GM19023 (cell line): Measurements from ENCODE around the gene EEF2.

Experiments used
- ATAC-seq: cut with Tn5 transposase; IDR thresholded peaks from one replicate; pipeline ENCODE4 v1.9.1; 2021; ENCODE audit warnings: mild to moderate bottlenecking, moderate library complexity; ENCODE audit not compliant: unreplicated experiment

EEF2 gene

GRCh38 chr19:3984908-3985642 is at the start of gene EEF2:
Gene EEF2 (minus strand): TSS chr19:3985463. CDS start chr19:3985380, 83 bp downstream.
- peak; percentile 53 for ATAC-seq

DNA sequence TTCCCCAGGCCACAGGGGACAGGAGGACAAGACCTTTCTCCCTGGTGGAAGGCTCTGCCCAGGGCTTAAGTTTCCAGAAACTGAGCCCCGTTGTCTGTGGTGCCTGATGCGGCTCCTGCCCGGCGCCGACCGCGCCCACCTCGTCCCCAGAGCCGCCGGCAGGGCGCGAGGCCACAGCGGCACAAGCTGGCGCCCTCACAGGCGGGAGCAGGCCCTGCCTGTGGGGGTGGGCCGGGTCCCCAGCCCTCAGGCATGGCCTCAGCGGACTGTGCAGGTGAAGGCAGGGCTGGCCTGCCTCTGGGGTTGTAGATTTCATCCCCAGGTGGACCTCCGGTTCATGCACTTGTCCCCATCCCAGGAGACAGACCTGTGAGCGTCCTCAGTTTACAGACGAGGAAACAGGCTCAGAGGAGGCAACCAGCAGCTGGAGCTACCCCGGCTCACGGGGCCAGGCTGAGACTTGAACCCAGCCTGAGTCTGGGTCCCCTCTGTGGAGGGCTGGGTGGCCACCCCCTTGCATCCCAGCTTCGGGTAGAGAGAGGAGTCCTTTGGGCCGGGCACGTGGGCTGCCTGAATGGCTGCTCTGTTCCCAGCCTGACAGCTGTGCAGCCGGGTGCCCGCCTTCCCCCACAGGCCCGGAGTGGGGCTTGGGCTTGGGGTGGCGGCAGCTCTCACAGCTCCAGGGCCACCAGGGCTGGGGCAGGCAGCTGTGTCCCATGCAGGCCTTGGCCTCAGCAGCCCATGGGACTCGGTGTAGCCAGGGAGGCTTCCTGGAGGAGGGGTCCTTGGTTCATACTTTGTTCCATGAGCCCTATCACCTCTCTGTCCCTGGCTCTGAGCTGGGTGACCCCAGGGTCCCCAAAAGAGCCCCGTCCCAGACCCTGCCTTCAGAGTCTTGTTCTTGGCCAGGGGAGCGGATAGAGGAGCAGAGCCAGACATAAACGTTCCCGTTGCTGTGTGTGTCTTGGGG is 49.1 kb upstream of the EEF2 start:
- no peak for ATAC-seq

DNA sequence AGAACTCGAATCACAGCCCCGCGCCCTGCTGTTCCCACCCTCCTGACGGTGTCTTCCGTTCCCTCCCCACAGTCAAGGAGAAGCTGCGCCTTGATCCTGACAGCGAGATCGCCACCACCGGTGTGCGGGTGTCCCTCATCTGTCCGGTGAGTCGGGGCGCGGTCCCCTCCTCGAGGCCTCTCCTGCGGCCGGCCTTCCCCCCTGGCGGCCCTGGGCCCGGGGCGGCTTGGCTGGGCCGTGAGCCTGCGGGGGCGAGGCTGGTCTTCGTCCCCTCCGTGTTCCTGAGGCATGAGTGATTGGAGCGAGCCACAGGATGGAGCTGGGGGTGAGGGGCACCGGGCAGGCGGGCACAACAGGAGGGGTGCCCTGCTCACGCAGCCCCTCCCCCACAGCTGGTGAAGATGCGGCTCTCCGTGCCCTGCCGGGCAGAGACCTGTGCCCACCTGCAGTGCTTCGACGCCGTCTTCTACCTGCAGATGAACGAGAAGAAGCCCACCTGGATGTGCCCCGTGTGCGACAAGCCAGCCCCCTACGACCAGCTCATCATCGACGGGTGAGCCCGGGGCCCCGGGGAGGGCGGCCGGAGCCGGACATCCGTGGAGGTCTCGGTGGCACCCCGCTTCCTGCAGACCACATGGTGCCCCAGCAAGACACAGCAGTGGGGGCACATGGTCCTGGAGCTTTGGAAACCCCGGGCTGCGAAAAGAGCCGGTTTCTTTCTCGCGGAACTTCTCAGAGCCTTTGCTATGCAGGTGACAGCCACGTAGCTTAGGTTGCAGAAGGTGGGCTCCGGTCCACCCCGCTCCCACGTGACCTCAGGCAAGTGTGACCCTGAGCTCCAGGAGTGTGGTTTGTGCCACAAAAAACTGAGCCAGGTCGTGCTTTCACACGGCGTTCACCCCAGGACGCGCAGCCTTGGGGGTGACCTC is 48.0 kb upstream of the EEF2 start:
- no peak for ATAC-seq

- no peak for ATAC-seq
Observed at GRCh38 chr19:4032436-4032835, 47.2 kb upstream of the EEF2 start.

- no peak for ATAC-seq
Observed at GRCh38 chr19:4031420-4031819, 46.2 kb upstream of the EEF2 start.

- ATAC-seq = no peak
Observed at GRCh38 chr19:4030981-4031380, 45.7 kb upstream of the EEF2 start.

DNA sequence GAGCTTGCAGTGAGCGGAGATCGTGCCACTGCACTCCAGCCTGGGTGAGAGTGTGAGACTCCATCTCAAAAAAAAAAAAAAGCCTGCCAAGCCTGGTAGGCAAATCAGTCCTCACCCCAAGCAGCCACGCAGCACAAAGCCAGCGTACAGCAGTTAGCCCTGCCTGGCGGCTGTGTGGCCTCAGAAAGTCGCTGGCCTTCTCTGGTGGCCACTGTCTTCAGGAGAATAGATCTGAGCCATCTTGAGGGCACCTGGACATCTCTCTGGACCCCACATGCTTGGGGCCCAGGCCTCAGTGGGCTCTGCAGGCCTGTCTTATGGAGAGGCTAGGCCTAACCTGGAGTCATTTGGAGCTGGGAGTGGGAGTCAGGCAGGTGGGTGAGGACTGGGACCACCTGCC is 45.3 kb upstream of the EEF2 start:
- ATAC-seq = no peak

- ATAC-seq = no peak
Observed at GRCh38 chr19:4029247-4029614, 44.0 kb upstream of the EEF2 start.

DNA sequence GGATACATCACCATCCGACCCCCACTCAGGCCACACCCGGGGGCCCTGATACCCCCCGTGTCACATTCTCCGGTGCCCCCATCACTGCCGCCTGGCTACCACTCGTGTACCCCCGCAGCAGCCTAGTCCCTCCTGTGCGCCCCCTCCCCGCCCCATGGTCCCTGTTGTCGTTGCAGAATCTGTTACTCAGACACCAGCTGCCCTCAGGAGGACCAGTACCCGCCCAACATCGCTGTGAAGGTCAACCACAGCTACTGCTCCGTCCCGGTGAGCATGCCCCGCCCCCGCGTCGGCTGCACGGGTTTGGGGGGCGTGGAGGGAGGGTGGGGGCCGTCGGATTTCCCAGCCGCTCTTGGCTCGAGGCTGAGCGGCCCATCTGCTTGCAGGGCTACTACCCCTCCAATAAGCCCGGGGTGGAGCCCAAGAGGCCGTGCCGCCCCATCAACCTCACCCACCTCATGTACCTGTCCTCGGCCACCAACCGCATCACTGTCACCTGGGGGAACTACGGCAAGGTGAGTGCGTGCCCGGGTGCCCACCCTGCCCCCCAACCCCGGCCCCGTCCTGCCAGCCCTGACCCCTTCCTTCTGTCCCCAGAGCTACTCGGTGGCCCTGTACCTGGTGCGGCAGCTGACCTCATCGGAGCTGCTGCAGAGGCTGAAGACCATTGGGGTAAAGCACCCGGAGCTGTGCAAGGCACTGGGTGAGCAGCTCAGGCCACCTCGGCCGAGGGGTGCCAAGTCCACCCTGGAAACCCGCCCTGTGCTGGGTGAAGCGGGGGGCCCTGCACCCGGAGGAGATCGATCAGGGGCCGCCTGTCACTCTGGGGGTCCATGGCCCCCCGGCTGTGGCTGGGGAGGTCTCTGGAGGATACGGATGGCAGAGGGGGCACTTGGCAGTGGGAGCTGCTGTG is 43.3 kb upstream of the EEF2 start:
- no peak for ATAC-seq

GRCh38 chr19:4027146-4027545 is 41.9 kb upstream of the EEF2 start:
- ATAC-seq = no peak

DNA sequence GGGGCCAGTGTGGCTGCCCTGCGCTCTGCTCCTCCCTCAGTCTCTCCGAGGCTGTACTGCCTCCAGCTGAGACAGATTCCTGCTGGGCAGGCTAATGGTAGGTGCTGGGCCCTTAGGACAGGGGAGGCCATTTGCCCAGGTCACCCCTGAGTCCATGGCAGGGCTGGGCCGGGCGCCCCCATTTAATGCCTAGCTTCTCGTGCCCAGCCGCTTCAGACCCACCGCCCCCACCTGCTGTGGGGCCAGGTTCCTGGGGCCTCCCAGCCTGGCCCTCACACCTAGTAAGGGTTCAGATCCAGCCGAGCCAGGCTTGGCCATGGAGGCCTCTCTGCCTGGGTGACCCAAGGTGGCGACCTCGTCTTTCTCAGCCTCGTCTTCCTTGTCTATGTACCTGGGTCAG is 40.1 kb upstream of the EEF2 start:
- ATAC-seq = no peak

- ATAC-seq = no peak
Observed at GRCh38 chr19:4023600-4024398, 38.5 kb upstream of the EEF2 start.

GRCh38 chr19:4019578-4019977 is 34.3 kb upstream of the EEF2 start:
- no peak for ATAC-seq

- no peak for ATAC-seq
Observed at GRCh38 chr19:4018775-4019504, 33.7 kb upstream of the EEF2 start.

- ATAC-seq = no peak
Observed at GRCh38 chr19:4018140-4018613, 32.9 kb upstream of the EEF2 start.

DNA sequence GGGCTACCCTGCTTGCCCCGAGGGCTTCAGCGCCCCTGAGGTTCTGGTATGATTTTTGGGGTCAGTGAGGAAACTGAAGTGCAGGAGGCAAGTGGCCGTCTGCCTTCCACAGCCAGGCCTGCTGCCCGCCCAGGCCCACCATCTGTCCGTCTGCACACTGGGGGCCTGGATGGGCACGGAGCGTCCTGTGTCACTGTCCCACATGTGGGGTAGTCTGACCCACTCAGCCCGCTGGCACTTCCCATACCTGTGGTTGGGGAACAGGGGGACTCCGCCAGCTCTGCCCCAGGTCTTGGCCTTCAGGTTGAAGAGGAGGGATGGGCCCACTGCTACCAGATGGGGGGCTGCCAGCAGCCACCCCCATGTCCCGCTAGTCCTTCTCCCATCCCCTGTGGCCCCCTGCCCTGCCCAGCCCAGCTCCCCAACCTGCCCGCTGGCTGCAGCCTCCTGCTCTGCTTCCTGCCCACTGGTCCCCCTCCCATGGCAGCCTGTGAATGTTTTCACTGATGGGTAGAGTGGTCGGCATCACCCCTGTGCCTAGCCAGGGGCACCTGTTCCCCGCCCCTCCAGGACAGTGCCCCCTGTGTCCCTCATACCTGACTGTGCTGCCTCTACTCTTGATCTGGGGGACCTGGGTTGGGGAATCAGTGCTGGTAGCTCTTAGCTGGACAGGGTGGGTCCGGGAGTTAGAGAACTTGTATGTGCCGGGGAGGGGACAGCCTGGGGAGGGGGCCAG is 31.8 kb upstream of the EEF2 start:
- no peak for ATAC-seq

DNA sequence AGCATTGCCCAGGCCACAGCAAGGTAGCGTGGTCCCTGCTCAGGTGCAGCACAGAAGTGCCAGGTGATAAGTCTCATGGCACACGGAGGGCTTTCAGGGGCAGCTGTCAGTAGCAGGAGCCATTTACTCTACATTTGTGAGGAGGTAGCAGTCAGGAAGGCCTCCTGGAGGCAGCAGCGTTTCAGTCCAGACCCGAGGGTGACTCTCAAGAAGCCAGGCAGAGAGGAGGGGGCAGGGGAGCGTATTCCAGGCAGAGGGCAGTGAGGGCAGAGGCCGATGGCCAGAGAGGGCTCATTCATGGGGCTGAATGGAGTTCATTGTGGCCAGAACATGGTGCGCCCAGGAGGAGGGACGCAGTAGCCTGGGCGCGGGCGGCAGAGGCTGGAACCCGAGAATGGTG is 31.2 kb upstream of the EEF2 start:
- ATAC-seq = no peak
